T-helper 1 cell (primary cell): Measurements from ENCODE around the gene TMEM25.
"Not testable (repeated sequence)": the region's sequence is repeated elsewhere in the genome, so short reads cannot be mapped to it uniquely, and the experiment has no call there.

ENCODE experiments used
- DNase-seq, 5 donors: peaks; one replicate each; pipeline ENCODE4 v3.0.0-alpha.2; 2012 to 2020

Gene TMEM25

GRCh38 chr11:118532852-118533768 is 2.1 kb downstream of the TMEM25 start:
- no peak for DNase-seq

GRCh38 chr11:118533769-118534729 is 3.1 kb downstream of the TMEM25 start:
- DNase-seq = no peak

GRCh38 chr11:118535261-118535660 is 4.3 kb downstream of the TMEM25 start:
- no peak for DNase-seq

- DNase-seq = no peak
Observed at GRCh38 chr11:118536726-118537125, 5.7 kb downstream of the TMEM25 start.

GRCh38 chr11:118537409-118537980 is 6.5 kb downstream of the TMEM25 start:
- DNase-seq = no peak

GRCh38 chr11:118544010-118544646 is 13.1 kb downstream of the TMEM25 start:
- no peak for DNase-seq

- no peak for DNase-seq
Observed at GRCh38 chr11:118544647-118545010, 13.6 kb downstream of the TMEM25 start.

- no peak for DNase-seq
Observed at GRCh38 chr11:118545533-118545932, 14.5 kb downstream of the TMEM25 start.

GRCh38 chr11:118547132-118547531 is 16.1 kb downstream of the TMEM25 start:
- no peak for DNase-seq

GRCh38 chr11:118552341-118552740 is 21.3 kb downstream of the TMEM25 start:
- DNase-seq = no peak

- DNase-seq = no peak
Observed at GRCh38 chr11:118560806-118561205, 29.8 kb downstream of the TMEM25 start.

- DNase-seq = no peak
Observed at GRCh38 chr11:118565051-118565450, 34.1 kb downstream of the TMEM25 start.

GRCh38 chr11:118569670-118570069 is 38.7 kb downstream of the TMEM25 start:
- no peak for DNase-seq

- DNase-seq = no peak
Observed at GRCh38 chr11:118570787-118571186, 39.8 kb downstream of the TMEM25 start.

GRCh38 chr11:118571701-118572060 is 40.7 kb downstream of the TMEM25 start:
- DNase-seq = not testable (repeated sequence)

- peak; percentile 57 to 86 (median 72) for DNase-seq
Observed at GRCh38 chr11:118572061-118572980, 41.3 kb downstream of the TMEM25 start, which contains the start of gene ARCN1. TSS of gene ARCN1 (plus strand) at chr11:118572409. CDS start at chr11:118572548, 139 bp downstream.

GRCh38 chr11:118572981-118573550 is 42.1 kb downstream of the TMEM25 start:
- DNase-seq = peak in 2 of 5 donors; percentile 18 to 63

GRCh38 chr11:118574636-118575035 is 43.6 kb downstream of the TMEM25 start:
- DNase-seq = no peak

- DNase-seq = not testable (repeated sequence)
Observed at GRCh38 chr11:118577995-118578394, 47.0 kb downstream of the TMEM25 start.

GRCh38 chr11:118581057-118581456 is 50.1 kb downstream of the TMEM25 start:
- no peak for DNase-seq
